T-helper 2 cell treated with Interferon-gamma antibody and Interleukin-4, amounts not matched to agents 100 ng/mL and 5 ng/mL, for 36 hours (primary cell): ENCODE data around the gene CR1. TPM values are rescaled to one million over a fixed set of nuclear protein-coding genes. Genes with fewer than 3 reads are reported as not detected.
"Not testable (repeated sequence)": the region's sequence is repeated elsewhere in the genome, so short reads cannot be mapped to it uniquely, and the experiment has no call there.

Experiments used
- intact Hi-C: fragments of 100-400 bp; cut with micrococcal nuclease; formaldehyde crosslinking; loops from one replicate; pipeline ENCODE4 v1.15.1; 2023
- total RNA-seq: library from RNA; stranded (reverse); gene quantifications from 2 replicates; pipeline ENCODE4 v1.2.3, GENCODE V29; 2022

CR1 gene
- total RNA-seq, 1 donor from 2014 or later = 0.16 TPM

DNA sequence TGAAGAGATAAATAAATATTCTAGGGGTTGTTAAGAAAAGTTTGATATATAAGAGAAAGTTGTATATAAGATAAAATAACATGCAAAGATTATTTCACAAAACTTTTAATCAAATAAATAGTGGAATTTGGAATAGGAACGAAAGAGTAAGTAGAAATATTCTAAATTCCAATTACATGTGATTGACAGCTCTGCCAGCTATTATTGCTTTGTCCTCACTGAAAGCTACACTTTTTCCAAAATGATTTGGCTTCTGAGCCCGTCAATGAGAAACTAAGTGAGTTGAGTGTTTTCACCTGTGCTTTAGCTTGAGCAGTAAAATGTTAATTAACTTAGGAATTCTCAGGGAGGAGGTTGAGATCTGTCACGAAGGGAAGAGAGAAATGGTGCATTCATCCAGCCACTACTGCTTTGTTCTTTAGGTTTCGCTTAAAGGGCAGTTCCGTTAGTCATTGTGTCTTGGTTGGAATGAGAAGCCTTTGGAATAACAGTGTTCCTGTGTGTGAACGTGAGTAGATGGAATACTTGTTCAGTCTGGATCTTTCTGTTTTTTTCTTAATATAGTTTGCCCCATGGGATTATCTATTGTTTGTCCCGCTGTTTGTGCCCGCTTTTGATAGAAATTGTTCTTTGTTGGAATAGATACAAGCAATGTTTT lies 85.7 kb downstream of the CR1 start:
- intact Hi-C loops = no loop called here

DNA sequence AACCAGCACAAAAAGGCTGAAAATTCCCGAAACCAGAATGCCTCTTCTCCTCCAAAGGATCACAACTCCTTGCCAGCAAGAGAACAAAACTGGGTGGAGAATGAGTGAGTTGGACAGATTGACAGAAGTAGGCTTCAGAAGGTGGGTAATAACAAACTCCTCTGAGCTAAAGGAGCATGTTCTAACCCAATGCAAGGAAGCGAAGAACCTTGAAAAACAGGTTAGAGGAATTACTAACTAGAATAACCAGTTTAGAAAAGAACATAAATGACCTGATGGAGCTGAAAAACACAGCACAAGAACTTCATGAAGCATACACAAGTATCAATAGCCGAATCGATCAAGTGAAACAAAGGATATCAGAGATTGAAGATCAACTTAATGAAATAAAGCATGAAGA lies 93.5 kb downstream of the CR1 start:
- intact Hi-C loops = not testable (repeated sequence)

DNA sequence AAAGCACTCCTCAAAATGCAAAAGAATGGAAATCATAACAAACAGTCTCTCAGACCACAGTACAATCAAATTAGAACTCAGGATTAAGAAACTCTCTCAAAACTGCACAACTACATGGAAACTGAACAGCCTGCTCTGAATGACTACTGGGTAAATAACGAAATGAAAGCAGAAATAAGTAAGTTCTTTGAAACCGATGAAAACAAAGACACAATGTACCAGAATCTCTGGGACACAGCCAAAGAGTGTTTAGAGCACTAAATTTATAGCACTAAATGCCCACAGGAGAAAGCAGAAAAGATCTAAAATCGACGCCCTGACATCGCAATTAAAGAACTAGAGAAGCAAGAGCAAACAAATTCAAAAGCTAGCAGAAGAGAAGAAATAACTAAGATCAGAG lies 95.2 kb downstream of the CR1 start:
- intact Hi-C loops = not testable (repeated sequence)

DNA sequence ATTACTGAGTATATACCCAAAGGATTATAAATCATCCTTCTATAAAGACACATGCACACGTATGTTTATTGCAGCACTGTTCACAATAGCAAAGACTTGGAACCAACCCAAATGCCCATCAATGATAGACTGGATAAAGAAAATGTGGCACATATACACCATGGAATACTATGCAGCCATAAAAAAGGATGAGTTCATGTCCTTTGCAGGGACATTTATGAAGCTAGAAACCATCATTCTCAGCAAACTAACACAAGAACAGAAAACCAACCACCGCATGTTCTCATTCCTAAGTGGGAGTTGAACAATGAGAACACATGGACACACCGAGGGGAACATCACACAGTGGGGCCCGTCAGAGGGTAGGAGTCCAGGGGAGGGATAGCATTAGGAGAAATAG lies 98.1 kb downstream of the CR1 start:
- intact Hi-C loops = not testable (repeated sequence)

DNA sequence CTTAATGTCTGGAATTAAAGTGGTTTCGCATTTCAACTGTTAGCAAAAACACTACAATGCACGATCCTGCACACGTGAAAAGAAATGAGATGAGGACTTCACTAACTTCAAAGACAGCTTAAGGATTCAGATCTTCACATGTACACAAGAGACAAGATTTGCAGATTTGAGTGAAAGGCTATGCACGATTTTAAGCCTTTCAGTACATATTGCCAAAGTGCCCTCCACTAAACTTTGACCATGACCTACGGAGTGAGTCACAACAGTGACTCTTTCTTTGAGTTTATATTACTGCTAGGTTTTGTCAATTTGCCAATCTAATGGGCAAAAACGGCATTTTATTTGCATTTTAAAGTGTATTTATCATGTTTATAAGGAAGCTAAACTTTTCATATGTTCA lies 107.8 kb downstream of the CR1 start:
- intact Hi-C loops = no loop called here

DNA sequence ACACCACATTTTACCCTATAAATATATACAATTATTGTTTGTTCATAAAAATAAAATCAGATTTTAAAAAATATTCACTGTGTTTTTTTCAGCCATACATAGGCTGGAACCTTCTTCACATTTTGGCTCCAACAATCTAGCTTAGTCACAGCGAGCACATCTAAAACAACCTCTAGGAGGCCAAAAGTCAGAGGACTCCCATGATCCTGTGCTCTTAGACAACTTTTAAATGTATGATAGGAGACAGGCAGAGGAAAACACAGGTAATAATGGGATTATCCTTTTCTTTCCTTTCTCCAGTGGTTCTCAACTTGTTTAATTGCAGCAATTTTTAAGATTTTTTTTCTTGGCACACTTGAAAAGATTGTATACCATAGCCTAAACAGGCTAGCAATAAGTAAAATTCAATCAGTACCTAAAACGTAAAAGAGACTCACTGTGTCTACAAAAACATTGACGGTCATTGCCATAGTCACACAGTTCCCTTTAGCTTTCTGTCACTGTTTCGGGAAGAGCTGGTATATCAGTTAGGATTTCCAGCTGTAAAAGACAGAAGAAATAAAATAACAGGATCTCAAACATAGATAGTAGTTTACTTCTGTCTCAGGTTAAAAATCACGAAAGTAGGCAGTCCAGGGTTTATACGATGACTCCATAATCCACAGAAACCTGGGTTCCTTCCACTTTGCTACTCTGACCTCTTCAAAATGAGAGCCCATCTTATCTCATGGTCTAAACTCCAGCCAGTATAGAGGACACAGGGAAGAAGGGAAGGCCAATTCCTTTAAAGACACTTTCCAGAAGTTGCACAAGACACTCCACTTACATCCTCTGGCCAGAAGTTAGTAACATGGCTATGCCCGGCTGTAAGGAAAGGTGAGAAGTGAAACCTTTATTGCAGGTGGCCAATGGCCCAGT lies 109.7 kb downstream of the CR1 start:
- intact Hi-C loops = no loop called here

DNA sequence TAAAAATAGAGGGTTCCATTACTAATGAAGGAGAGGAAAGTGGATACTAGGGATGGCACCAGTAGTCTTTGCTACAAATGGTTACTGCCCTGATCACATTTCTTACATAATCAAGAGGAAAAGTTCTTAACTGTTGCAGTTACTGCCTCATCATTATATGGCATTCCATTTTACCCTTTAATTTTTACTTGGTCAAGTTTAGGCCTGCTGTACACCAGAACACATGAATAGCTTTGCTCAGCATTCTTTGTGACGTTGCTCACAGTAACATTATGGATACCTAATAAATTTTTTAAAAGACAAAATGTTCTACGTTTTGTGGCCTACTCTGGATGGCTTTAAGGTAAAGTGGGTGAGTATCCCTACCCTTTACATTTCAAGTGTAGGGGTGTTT lies 110.4 kb downstream of the CR1 start:
- intact Hi-C loops = no loop called here

DNA sequence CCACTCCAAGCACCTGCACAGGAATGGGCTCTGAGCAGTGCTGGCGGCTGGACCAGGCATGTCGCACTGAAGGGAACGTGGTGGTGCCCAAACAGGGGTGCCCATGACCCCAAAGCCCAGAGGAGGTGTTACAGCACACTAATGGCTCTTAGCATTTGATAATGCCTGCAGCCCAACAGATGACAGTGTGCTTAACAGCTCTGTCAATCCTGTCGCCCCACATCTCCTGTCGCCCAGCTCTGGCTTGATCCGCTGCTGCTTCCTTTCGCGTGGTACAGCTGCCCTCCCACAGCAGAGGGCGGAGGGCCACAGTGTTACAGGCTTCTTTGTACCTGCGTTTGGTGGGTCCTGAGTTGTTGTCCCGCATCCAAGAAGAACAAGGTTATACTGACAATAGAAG lies 116.8 kb downstream of the CR1 start:
- intact Hi-C loops = no loop called here

DNA sequence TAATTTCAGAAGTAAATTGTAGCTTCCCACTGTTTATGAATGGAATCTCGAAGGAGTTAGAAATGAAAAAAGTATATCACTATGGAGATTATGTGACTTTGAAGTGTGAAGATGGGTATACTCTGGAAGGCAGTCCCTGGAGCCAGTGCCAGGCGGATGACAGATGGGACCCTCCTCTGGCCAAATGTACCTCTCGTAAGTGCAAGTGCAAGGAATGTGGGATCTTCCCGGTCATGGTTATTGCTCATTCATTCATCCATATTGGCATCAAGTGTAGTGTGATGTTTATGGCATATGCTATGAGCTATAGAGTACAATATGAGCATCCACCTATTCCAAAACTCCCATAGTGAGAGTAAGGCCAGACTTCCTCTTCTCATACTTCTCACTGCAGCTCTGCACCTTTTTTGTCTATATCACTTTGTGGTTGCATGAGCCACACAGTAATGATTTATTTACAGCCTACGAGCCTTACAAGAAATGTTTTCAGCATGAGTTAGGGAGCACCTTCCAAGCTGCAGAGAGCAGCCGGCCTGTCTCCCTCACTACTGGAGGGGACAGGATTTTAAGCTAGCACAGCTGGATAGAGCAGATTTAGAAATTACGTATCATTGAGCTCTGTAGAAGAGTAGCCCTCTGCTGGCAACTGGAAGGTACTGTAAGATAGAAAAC lies 124.0 kb downstream of the CR1 start:
- intact Hi-C loops = no loop called here

DNA sequence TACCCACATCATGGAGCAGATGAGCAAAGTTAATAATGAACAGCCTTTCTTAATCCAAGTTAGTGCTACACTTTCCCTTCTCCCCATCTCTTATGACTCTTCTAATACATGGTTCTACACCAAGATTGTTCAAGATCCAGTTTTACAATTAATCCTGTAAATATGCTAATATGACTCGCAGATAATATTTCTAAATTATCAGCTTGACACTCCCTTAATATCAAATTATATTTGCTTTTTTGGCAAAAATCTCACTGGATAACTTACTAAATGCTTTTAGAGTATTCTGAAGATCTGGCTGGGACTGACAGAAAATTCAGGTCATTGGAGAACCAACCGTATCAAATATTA lies 124.6 kb downstream of the CR1 start:
- intact Hi-C loops = no loop called here

DNA sequence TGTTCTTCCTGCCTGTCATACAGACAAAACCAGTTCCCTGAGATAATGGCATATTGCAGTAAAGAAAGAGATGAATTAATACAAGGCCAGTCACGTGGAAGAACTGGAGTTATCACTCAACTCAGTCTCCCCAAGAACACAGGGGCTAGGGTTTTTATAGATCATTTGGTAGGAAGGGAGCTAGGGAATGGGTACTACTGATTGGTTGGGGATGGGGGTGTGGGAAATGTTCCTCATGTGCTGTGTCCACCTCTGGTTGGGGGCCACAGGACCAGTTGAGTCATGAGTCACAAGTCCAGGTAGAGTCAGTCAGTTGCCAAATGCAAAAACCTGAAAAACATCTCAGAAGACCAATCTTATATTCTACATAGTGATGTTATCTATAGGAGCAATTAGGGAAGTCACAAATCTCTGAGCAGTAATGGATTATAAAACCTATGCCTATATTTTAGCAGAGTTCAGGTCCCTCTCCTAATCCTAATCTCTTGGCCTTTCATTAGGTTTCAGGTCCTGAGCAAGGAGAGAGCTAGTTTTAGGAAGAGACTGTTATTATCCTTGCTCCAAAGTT lies 129.6 kb downstream of the CR1 start:
- intact Hi-C loops = not testable (repeated sequence)

DNA sequence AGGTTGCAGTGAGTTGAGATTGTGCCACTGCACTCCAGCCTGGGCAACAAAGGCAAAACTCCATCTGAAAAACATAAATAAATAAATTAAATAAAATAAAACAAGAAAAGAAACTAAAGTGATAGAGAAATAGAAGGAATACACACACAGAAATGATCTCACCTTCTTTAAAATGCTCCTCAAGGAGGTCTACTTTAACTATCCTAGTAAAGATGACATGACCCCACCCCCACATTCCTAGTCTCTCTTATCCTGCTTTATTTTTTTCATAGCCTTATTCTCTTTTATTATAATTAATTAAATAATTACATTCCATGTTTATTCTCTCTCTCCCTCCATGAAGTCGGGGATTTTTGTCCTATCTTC lies 131.0 kb downstream of the CR1 start:
- intact Hi-C loops = no loop called here

DNA sequence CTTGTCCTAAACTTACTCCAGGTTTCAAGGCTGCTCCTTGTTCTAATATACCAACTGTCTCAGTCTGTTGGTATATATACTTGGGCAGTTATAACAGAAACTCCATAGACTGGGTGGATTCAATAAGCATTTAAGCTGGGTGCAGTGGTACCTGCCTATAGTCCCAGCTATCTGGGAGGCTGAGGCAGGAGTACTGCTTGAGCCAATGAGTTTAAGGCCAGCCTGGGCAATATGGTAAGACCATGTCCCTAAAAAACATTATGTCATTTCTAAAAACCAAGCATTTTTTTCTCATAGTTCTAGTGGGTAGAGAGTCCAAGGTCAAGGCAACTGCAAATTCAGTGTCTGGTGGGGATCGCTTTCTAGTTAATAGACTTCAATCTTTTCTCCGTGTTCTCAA lies 131.5 kb downstream of the CR1 start:
- intact Hi-C loops = no loop called here

DNA sequence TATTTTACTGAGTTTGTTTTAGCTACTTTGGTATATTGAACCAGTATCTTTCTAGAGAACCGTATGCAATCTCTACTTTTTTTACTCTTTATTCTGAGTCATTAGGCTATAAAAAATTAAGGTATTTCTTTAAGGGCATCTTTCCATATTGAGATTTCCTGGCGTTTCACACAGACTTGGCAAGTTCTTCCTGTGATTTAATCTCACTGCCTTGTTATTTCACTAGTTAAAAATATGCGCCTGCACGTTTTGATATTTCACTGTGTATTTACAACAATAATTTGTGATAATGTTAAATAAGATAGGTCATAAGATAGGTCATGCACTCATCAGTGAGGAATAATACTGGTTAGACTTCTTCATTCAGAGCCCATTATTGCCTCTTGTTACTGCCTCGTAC lies 132.8 kb downstream of the CR1 start:
- intact Hi-C loops = no loop called here

DNA sequence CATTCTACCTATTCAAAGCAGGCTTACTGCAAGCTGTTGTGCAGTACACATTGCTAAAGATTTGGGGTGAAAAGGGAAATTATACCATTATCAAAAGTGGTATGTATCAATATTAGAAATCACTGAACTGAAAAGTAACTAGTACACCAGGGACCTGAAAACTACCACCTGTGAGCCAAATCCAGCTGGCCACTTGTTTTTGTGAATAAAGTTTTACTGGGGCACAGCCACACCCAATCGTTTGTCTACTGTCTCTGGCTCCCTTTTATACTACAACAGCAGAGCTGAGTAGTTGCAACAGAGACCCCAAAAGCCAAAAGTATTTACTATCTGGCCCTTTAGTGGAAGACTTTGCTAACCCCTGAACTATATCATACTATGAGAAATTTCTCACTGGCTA lies 135.2 kb downstream of the CR1 start:
- intact Hi-C loops = no loop called here

DNA sequence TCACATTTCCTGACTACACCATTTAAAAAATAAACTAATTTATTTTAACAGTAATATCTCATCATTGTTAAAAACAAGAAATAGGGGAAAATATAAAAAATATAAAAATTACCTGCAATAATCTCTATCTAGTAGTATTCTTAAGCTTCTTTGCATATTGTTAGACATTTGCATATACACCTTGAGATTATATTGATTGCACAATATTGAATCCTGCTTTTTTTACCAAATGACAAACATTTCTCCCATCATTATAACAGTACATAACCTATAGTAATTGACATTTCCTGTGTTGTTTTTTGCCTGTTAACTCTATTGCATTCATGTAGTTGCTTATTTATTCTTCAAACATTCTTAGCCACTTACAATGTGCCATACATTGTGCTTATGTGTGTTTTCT lies 137.3 kb downstream of the CR1 start:
- intact Hi-C loops = no loop called here

DNA sequence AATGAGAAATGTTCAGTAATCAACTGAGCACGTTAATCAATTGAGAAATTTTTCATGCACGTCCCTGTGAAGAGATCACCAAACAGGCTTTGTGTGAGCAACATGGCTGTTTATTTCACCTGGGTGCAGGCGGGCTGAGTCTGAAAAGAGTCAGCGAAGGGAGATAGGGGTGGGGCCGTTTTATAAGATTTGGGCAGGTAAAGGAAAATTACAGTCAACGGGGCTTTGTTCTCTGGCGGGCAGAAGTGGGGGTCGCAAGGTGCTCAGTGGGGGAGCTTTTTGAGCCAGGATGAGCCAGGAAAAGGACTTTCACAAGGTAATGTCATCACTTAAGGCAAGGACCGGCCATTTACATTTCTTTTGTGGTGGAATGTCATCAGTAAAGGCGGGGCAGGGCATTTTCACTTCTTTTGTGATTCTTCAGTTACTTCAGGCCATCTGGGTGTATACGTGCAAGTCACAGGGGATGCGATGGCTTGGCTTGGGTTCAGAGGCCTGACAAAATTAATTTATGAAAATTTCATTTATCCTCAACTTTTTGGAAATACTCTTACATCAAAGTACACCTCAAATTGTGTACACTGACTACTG lies 137.8 kb downstream of the CR1 start:
- intact Hi-C loops = not testable (repeated sequence)

DNA sequence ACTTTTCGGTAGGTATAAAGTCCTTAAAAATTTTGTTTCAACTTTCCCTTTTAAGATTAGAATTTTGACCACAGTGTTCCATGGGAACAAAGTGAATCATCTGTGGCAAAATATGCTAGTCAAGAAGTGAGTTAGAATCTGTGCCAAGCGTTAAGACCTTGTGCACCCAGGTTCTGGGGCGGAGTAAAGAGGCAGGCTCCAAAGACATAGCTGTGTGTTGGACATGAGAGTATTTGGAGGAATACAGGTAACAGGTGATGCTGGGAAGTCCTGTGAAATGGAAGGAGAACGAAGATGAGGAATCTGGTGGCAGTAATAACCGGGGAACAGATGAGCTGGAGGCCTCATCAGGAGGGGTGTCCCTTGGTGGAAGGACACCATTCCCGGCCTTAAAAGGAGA lies 138.3 kb downstream of the CR1 start:
- intact Hi-C loops = not testable (repeated sequence)

DNA sequence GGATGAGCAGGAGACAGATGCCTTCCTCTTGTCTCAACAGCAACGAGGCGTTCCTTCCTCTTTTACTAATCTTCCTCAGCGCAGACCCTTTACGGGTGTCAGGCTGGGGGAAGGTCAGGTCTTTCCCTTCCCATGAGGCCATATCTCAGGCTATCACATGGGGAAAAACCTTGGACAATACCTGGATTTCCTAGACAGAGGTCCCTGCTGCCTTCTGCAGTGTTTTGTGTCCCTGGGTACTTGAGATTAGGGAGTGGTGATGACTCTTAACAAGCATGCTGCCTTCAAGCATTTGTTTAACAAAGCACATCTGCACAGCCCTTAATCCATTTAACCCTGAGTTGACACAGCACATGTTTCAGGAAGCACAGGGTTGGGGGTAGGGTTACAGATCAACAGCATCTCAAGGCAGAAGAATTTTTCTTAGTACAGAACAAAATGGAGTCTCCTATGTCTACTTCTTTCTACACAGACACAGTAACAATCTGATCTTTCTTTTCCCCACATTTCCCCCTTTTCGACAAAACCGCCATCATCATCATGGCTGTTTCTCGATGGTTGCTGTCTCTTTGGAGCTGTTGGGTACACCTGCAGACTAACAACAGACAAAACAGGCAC lies 139.7 kb downstream of the CR1 start:
- intact Hi-C loops = not testable (repeated sequence)

DNA sequence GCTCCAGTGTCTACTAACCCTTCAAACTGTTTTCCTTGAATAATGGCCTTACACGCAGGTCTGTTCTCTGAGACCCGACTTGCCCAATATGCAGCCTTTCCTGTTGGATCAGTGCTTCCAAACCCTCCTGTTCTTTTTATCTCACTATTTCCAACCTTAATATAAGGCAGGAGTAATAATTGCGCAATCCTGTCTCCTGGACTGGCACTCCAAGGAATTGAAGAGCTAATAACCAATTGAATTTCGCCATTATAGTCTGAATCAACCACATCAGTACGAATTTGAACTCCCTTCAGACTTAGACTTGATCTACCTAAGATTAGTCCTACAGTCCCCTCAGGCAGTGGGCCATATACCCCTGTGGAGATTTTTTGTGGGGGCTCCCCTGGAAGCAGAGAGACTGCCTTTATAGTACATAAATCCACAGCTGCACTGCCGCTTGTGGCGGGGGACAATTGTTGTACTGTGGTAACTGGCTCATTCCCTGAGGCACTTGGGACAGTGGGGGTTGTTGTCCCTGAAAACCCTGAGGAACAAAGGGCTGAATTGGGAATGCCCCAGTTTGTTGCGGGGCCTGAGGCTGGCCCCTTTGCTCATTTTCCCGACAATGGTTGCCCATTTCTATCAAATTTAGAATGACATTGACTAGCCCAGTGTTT lies 142.7 kb downstream of the CR1 start:
- intact Hi-C loops = not testable (repeated sequence)

DNA sequence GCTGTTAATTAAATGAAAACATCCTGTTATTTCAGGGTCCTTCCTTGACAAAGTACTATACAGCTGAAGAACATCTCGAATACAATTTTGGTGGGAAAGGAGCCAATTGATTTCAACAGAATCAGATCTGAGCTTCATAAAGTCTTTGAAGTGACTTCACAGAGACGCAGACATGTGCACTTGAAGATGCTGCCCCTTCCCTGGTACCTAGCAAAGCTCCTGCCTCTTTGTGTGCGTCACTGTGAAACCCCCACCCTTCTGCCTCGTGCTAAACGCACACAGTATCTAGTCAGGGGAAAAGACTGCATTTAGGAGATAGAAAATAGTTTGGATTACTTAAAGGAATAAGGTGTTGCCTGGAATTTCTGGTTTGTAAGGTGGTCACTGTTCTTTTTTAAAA lies 143.4 kb downstream of the CR1 start:
- intact Hi-C loops = not testable (repeated sequence)
